Memory B cell (primary cell): ENCODE results near the gene IRF7.
A peak's percentile ranks its signal among the peaks of the same experiment; 100 is the strongest.
"Not testable (repeated sequence)": the region's sequence is repeated elsewhere in the genome, so short reads cannot be mapped to it uniquely, and the experiment has no call there.

Experiments used
- ATAC-seq: fragments of 150-1000 bp; cut with Tn5 transposase; 2 replicates; pipeline ENCODE4 v1.10.0; 2021; ENCODE audit warnings: low read depth, mild to moderate bottlenecking, moderate library complexity
- DNase-seq, 2 donors: peaks; one replicate each; pipeline ENCODE4 v3.0.0; 2022; ENCODE audit warnings: low spot score in 2 of 2
- H3K27ac Mint-ChIP-seq: one replicate; pipeline ENCODE4 v1.8.0; 2022; ENCODE audit warnings: mild to moderate bottlenecking, moderate library complexity, mixed read lengths
- H3K27me3 Mint-ChIP-seq: one replicate; pipeline ENCODE4 v1.8.0; 2022; ENCODE audit warnings: mixed read lengths
- H3K36me3 Mint-ChIP-seq: one replicate; pipeline ENCODE4 v1.8.0; 2022; ENCODE audit warnings: mild to moderate bottlenecking, mixed read lengths
- H3K4me1 Mint-ChIP-seq: one replicate; pipeline ENCODE4 v1.8.0; 2022; ENCODE audit warnings: mixed read lengths
- H3K4me3 Mint-ChIP-seq: one replicate; pipeline ENCODE4 v1.8.0; 2022; ENCODE audit warnings: mild to moderate bottlenecking, moderate library complexity, mixed read lengths
- H3K9me3 Mint-ChIP-seq: one replicate; pipeline ENCODE4 v1.8.0; 2022; ENCODE audit warnings: mixed read lengths

IRF7 gene

DNA sequence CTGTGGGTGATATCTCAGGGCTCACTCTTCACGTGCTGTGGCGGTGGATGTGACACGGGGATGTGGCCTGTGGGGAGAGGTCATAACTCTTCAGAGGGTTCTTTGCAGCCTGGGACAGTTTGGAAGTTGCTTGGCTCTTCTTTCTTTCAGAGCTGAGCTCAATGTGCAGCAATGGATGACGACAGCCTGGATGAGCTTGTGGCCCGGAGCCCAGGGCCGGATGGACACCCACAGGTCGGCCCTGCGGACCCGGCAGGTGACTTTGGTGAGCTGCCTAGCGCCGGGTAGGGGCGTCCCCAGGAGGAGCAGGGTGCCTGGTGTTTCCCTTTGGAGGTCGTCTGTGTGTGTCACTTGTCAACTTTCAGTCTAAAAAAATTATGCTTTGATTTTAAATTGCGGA lies 34.4 kb downstream of the IRF7 start:
- Mint-ChIP-seq H3K4me3 (no peak overlapping the region), H3K27me3 (no peaks in the 10 kb centered on the region), H3K27ac (peak overlapping the region; percentile 48), H3K4me1 (peaks cover 20% of the 10 kb centered on the region), H3K9me3 (no peaks in the 10 kb centered on the region), H3K36me3 (peaks cover 12% of the 10 kb centered on the region)
- ATAC-seq (no peak), DNase-seq (no peak)

GRCh38 chr11:579830-580601 lies 35.7 kb downstream of the IRF7 start:
- no peak overlapping the region for H3K4me3 Mint-ChIP-seq
- peaks cover 8% of the 10 kb centered on the region for H3K36me3 Mint-ChIP-seq
- peaks cover 22% of the 10 kb centered on the region for H3K4me1 Mint-ChIP-seq

GRCh38 chr11:578276-579035 lies 37.3 kb downstream of the IRF7 start:
- Mint-ChIP-seq H3K9me3 (no peaks in the 10 kb centered on the region), H3K27me3 (peaks cover 5% of the 10 kb centered on the region), H3K36me3 (peaks cover 8% of the 10 kb centered on the region), H3K27ac (no peak overlapping the region), H3K4me1 (peaks cover 31% of the 10 kb centered on the region), H3K4me3 (peak overlapping the region; percentile 47)
- ATAC-seq (no peak), DNase-seq (no peak)

More at GRCh38 chr11:579830-580601, 35.7 kb downstream of the IRF7 start:
- Mint-ChIP-seq H3K27ac (no peak overlapping the region), H3K27me3 (peaks cover 2% of the 10 kb centered on the region), H3K9me3 (no peaks in the 10 kb centered on the region)
- no peak for DNase-seq
- no peak for ATAC-seq

DNA sequence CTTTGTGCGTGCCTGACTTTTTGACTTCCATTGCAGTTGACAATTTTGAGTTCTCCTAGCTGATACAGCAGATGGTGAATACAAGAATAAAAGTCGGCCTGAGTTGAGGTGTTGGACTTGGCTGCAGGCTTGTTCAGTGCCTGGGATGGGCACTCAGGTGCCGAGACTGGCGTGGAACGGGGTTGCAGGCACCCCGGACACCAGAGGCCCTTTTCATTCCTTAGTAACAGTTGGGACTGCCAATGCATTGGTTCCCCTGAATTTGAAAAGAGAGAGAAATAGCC lies 38.2 kb downstream of the IRF7 start:
- H3K9me3 Mint-ChIP-seq: no peaks in the 10 kb centered on the region
- H3K27me3 Mint-ChIP-seq: peaks cover 5% of the 10 kb centered on the region
- ATAC-seq (no peak), DNase-seq (no peak)
- H3K36me3 Mint-ChIP-seq: peaks cover 5% of the 10 kb centered on the region
- H3K27ac Mint-ChIP-seq: peak overlapping the region; percentile 45
- H3K4me3 Mint-ChIP-seq: peak overlapping the region; percentile 82
- peaks cover 31% of the 10 kb centered on the region for H3K4me1 Mint-ChIP-seq

- ATAC-seq (no peak), DNase-seq (no peak)
- H3K4me1 Mint-ChIP-seq: peaks cover 31% of the 10 kb centered on the region
- no peaks in the 10 kb centered on the region for H3K9me3 Mint-ChIP-seq
- H3K27me3 Mint-ChIP-seq: peaks cover 5% of the 10 kb centered on the region
- peaks cover 5% of the 10 kb centered on the region for H3K36me3 Mint-ChIP-seq
- peak overlapping the region; percentile 45 for H3K27ac Mint-ChIP-seq
- peak overlapping the region; percentile 82 for H3K4me3 Mint-ChIP-seq
Observed at GRCh38 chr11:576811-577610, 38.7 kb downstream of the IRF7 start.

DNA sequence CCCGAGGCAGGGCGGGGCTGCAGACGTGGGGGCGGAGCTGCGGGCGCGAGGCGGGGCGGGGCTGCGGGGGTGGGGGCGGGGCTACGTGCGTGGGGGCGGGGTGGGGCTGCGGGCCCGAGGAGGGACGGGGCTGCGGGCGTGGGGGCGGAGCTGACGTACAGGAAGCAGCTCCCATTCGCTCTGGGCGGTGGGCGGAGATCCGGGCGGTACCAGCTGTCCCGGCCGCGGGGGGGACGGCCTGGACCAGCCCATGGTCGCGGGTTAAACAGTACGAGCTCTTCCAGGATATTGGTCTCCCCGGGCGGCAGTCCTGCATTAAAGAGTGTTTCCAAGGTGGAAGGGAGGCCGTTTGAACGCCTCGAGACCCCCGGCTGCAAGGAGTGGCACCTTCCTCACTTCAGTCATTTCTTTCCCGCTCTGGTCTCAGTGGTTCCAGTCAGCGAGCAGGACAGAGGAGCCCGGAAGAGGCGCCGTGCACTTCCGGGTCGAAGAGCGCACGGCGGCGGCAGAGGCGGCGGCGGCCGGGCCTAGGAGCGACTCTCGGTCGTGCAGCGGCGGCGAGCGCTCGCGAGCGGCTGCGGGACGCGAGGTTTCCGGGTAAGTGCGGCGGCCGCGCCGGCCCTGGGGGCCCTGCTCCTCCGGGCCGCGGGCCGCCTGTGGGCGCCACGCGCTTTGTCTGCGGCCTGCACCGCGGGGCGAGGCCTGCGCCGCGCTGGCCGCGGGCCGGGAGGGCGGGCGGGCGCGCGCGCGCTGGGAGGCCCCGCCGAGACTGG lies 39.6 kb downstream of the IRF7 start, which contains the start of gene PHRF1:
Gene PHRF1 (plus strand): TSS at position 475 of the 773 bp plus-strand sequence. CDS start 5,043 bp downstream, outside the sequence.
- peak; percentile 95 to 96 for DNase-seq
- peak; percentile 85 for ATAC-seq
- Mint-ChIP-seq H3K27me3 (peaks cover 5% of the 10 kb centered on the region), H3K4me3 (peak within 1 kb of the TSS; percentile 96), H3K36me3 (peaks cover 2% of the 10 kb centered on the region), H3K4me1 (peaks cover 30% of the 10 kb centered on the region), H3K9me3 (no peaks in the 10 kb centered on the region), H3K27ac (peak within 1 kb of the TSS; percentile 93)

DNA sequence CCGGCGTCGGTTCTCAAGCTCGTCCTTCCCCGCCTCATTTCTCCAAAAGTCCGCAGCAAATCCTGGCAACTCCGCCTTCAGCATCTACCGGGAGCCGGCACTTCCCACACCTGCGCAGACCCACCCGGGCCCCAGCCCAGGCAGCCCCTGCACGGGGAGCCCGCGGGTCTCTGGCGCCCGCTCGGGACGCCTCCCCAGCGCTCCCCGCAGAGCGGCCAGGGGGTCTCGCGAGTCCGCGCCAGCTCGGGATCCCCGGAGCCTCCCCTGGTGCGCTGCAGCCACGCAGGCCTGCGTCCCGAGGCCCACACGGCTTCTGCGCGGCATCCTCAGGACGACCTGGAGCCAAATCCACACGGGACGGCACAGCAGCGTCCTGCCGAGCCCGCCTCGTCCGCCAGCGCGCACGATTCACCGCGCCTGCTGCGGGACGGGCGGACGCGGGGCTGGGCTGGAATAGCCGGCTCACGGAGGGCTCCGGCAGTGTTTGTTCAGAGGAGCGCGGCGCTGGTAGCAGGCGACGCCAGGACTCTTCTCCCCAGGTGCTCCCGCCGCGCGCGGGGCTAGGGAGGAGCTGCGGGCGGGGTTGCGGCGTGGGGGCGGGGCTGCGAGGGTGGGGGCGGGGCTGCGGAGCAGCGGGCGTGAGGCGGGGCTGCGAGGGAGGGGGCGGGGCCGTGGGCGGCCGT lies 40.3 kb downstream of the IRF7 start:
- H3K27ac Mint-ChIP-seq: no peak overlapping the region

GRCh38 chr11:574632-575312 lies 41.0 kb downstream of the IRF7 start:
- DNase-seq (no peak), ATAC-seq (no peak)
- Mint-ChIP-seq H3K9me3 (no peaks in the 10 kb centered on the region), H3K4me3 (peak overlapping the region; percentile 77), H3K36me3 (no peaks in the 10 kb centered on the region), H3K4me1 (peaks cover 25% of the 10 kb centered on the region), H3K27ac (no peak overlapping the region), H3K27me3 (peaks cover 5% of the 10 kb centered on the region)

More for the DNA sequence above, 40.3 kb downstream of the IRF7 start:
- DNase-seq: peak in 1 of 2 donors; percentile 65
- Mint-ChIP-seq H3K36me3 (no peaks in the 10 kb centered on the region), H3K27me3 (peaks cover 5% of the 10 kb centered on the region), H3K4me1 (peaks cover 28% of the 10 kb centered on the region), H3K4me3 (peak overlapping the region; percentile 77), H3K9me3 (no peaks in the 10 kb centered on the region)
- peak; percentile 39 for ATAC-seq

DNA sequence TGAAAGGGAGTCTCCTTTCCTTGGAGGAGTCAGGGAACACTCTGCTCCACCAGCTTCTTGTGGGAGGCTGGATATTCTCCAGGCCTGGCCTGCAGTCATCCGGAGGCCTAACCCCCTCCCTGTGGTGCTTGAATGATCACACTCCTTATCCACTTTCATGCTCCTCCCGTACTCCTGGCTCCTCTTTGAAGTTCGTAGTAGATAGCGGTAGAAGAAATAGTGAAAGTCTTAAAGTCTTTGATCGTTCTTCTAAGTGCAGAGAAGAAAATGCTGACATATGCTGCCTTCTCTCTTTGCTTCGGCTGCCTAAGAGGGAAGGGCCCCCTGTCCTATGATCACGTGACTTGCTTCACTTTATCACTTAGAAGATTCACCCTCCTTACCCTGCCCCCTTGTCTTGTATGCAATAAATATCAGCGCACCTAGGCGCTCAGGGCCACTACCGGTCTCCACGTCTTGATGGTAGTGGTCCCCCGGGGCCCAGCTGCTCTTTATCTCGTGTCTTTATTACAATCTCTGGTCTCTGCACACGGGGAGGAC lies 41.6 kb downstream of the IRF7 start:
- peak overlapping the region; percentile 50 for H3K4me3 Mint-ChIP-seq
- DNase-seq, H3K27me3 Mint-ChIP-seq, H3K27ac Mint-ChIP-seq, H3K9me3 Mint-ChIP-seq, H3K36me3 Mint-ChIP-seq, ATAC-seq: not testable (repeated sequence)
- H3K4me1 Mint-ChIP-seq: peaks cover 21% of the 10 kb centered on the region

DNA sequence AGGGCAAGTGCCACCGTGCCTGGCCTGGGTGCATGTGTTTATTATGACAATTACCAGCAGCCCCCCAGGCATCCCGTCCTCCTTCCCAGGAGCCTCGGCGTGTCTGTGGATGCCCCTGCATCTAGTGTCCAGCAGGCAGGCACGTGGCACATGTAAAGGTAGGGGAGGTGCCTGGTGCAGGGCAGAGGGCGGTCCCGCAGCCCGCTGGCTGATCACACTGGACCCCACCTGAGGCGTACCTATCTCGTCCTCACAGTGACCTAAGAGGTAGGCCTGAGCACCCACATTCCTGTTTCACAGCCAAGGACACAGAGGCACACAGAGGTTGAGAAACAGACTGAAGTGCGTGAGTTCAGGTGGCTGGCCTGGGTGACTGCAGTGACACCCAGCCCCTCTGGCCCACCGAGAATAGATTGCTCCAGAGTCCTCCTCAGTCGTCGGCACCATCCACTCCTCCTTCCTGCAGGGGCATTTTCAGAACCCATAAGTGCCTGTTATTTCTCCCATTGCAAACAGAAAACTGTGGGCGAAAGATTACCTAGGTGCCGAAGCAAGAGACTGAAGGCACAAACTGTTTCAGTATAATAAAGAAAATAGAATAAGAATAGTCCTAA lies 42.5 kb downstream of the IRF7 start:
- Mint-ChIP-seq H3K4me1 (peaks cover 16% of the 10 kb centered on the region), H3K27ac (no peak overlapping the region), H3K27me3 (peaks cover 5% of the 10 kb centered on the region), H3K9me3 (no peaks in the 10 kb centered on the region), H3K36me3 (no peaks in the 10 kb centered on the region), H3K4me3 (no peak overlapping the region)
- ATAC-seq (no peak), DNase-seq (no peak)

DNA sequence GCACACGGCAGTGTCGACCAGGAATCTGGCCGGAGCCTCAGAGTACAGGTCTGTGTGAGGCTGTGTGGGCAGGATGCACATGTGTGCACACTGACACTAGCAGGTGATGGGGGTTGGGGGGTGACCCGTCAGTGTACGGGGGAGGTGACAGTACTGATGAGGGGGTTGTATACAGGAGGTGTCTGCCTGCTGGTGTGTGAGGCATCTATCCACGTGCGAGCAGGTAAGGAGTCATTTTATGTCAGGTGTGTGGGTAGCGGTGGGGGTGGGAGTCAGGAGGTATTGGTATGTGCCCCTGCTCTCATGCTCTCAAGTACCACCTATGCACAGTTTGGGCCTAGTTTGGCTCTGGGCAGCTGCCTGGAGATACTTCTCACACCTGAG lies 44.0 kb downstream of the IRF7 start:
- DNase-seq (no peak), ATAC-seq (no peak)
- no peak overlapping the region for H3K4me3 Mint-ChIP-seq
- no peaks in the 10 kb centered on the region for H3K36me3 Mint-ChIP-seq
- no peak overlapping the region for H3K27ac Mint-ChIP-seq
- peaks cover 5% of the 10 kb centered on the region for H3K27me3 Mint-ChIP-seq
- H3K4me1 Mint-ChIP-seq: peaks cover 14% of the 10 kb centered on the region
- no peaks in the 10 kb centered on the region for H3K9me3 Mint-ChIP-seq
